AG04449 (cell line): ENCODE results near the gene BRD3.
"Not testable (repeated sequence)": the region's sequence is repeated elsewhere in the genome, so short reads cannot be mapped to it uniquely, and the experiment has no call there.

Source experiments
- CTCF ChIA-PET: fragments of 350-600 bp; formaldehyde crosslinking; extraction: SDS; loops from one replicate; lab custom pipeline; 2021; ENCODE audit warnings: antibody characterized with exemption; lab: Yijun Ruan, JAX
- POLR2A ChIA-PET: fragments of 400-600, 350-600 bp; formaldehyde crosslinking; extraction: SDS; loops from one replicate; lab custom pipeline; 2020; ENCODE audit warnings: antibody characterized with exemption, inconsistent platforms; lab: Yijun Ruan, JAX
- DNase-seq: peaks from one replicate; pipeline ENCODE4 v3.0.0-alpha.2; 2010; ENCODE audit warnings: low read depth, low spot score
- H3K4me3 ChIP-seq: 2 replicates; pipeline ENCODE4 v1.5.1; 2011; ENCODE audit warnings: low read depth, mild to moderate bottlenecking, control low read depth, low read length
- CTCF ChIP-seq: IDR thresholded peaks from one replicate; pipeline ENCODE4 v1.5.1; 2011; ENCODE audit warnings: mild to moderate bottlenecking, moderate library complexity, low read length, control low read depth, inconsistent platforms; ENCODE audit not compliant: insufficient read depth; ENCODE audit errors: missing control alignments

The BRD3 gene

GRCh38 chr9:133990366-133991213 is 77.2 kb downstream of the BRD3 start:
- ChIA-PET POLR2A (interaction anchor here (1.1 kb wide), 1 partner anchor 35 kb away, joined by 4 read pairs; no protein-coding TSS in a partner anchor), CTCF (interaction anchor here (0.8 to 1.6 kb wide), 6 partner anchors 12 to 208 kb away, joined by 3 to 12 read pairs (median 4); no protein-coding TSS in a partner anchor)
- TF ChIP-seq CTCF: no peak
- DNase-seq: peak; percentile 33
- peak overlapping the region; percentile 86 for H3K4me3 ChIP-seq

DNA sequence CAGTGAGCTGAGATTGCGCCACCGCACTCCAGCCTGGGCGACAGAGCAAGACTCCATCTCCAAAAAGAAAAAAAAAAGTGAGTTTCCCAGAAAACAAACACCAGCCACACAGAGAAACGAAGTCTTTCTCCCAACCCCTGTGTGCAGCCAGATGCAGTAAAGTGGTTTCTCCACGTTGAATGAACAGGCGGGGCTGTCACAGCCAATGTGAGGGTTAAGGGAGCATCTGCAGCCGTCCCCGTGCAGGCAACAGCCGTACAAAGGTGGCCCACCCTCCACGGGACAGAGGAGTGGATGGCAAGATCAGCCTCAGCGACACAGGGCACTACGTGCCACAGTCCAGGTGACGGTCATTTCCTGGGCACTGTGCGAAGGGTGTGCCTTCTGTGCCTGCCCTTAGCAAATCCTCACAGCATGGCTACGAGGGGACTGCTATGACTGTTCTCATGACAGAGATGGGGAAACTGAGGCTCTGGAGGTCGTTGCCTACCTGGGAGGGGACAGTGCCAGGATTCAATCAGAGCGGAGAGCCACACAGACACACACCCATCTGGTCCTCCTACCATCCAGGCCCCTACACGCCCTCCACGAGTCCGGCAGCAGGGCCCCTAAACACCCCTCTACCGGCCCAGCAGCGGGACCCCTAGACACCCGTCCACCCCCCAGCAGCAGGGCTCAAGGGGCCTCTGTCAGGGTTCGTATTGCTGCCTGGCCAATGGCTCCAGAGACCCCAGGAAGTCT is 78.0 kb downstream of the BRD3 start:
- DNase-seq: no peak
- CTCF ChIA-PET: interaction anchor here (0.7 to 1.6 kb wide), 3 partner anchors 196 to 205 kb away, joined by 3 to 12 read pairs (median 3); no protein-coding TSS in a partner anchor
- POLR2A ChIA-PET: interaction anchor here (0.7 kb wide), 1 partner anchor 35 kb away, joined by 3 read pairs; no protein-coding TSS in a partner anchor
- peak overlapping the region; percentile 86 for H3K4me3 ChIP-seq
- TF ChIP-seq CTCF: no peak

DNA sequence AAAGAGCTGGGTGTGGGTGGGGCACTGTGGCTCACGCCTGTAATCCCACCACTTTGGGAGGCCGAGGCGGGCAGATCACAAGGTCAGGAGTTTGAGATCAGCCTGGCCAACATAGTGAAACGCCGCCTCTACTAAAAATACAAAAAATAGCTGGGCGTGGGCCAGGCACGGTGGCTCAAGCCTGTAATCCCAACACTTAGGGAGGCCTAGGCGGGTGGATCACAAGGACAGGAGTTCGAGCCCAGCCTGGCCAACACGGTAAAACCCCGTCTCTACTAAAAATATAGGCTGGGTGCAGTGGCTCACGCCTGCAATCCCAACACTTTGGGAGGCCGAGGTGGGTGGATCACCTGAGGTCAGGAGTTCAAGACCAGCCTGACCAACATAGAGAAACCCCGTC is 79.1 kb downstream of the BRD3 start:
- CTCF ChIA-PET: interaction anchor here (0.7 to 2.6 kb wide), 4 partner anchors 13 to 207 kb away, joined by 3 to 10 read pairs (median 3); no protein-coding TSS in a partner anchor
- not testable (repeated sequence) for DNase-seq

DNA sequence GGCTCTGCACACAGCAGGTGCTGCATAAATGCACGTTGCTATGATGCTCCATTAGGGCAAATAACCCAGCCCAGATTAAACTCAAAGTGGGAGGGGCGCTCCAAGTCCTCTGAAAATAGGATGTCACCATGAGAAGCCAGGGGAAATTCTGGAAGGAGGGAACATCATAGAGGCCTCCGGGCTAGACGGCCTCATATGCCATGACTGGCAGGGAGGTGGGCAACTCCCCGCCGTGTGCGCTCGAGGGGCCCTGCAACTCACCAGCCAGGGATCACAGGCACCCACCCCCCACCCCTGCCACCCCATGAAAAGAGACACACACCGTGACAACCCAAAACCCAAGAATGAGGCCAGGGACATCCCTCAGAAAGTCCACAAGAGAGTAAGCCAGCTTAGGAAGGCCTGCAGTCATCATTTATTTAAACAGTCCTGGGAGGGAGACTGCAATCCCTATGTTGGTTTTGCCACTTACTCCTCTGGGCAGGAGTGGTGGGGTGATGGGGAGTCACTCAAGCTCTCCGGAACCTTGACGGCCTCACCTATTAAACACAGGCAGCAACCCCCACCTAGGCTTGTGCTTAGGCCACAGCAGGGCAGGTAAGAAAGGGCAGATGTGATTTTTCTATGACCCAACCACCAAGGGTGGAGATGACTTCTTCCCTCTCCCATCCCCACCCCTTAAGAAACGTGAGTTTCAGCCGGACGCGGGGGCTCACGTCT is 79.7 kb downstream of the BRD3 start:
- POLR2A ChIA-PET: no interaction called here
- H3K4me3 ChIP-seq: no peak overlapping the region
- CTCF ChIA-PET: interaction anchor here (0.9 to 2.6 kb wide), 2 partner anchors 12 to 206 kb away, joined by 3 to 10 read pairs; no protein-coding TSS in a partner anchor
- no peak for DNase-seq
- TF ChIP-seq CTCF: no peak

More for the DNA sequence above, 79.1 kb downstream of the BRD3 start:
- H3K4me3 ChIP-seq, POLR2A ChIA-PET: not testable (repeated sequence)

GRCh38 chr9:133987446-133987788 is 80.4 kb downstream of the BRD3 start:
- ChIA-PET POLR2A (no interaction called here), CTCF (interaction anchor here (2.6 kb wide), 1 partner anchor 205 kb away, joined by 10 read pairs; no protein-coding TSS in a partner anchor)
- no peak overlapping the region for H3K4me3 ChIP-seq
- TF ChIP-seq CTCF: no peak
- DNase-seq: no peak

DNA sequence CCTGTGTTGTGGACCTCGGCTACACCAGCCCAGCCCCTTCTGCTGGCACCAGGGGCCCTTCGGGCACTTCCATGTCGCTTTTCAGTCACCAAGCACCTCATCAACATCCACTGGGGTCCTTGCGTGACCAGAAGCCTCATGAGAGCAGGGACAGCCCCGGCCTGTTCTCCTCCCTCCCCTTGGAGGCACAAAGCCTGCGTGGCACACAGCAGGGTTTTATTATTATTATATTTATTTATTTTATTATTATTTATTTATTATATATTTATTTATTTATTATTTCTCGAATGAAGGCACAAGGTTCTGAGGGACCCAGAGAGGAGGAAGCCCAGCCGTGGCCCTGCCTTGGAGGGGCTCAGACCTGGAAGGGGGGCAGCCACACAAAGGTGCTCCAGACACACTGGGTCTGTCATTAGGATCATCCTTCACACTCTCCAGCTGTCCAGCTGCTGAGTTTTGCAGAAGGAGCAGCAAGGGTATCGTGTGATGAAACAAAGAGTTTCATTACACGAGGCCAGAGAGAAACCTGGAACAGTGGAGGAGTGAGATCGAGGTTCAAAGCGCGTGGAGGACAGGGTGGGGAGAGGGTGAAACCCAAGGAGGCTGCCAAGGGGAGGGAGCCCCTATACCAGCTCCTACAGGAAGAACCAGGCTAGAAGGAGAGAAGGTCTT is 80.9 kb downstream of the BRD3 start:
- POLR2A ChIA-PET: no interaction called here
- DNase-seq: no peak
- TF ChIP-seq CTCF: no peak
- CTCF ChIA-PET: interaction anchor here (2.6 kb wide), 1 partner anchor 205 kb away, joined by 10 read pairs; no protein-coding TSS in a partner anchor
- no peak overlapping the region for H3K4me3 ChIP-seq
